22Rv1 (cell line): ENCODE data around the gene CCNL2.

ENCODE experiments used
- CTCF ChIP-seq: fragments of 450-650 bp; IDR thresholded peaks from 2 replicates; pipeline ENCODE4 v1.5.1; 2017; ENCODE audit warnings: mild to moderate bottlenecking
- ZFX ChIP-seq: fragments of 450-650 bp; IDR thresholded peaks from 2 replicates; pipeline ENCODE4 v1.6.1; 2017; ENCODE audit warnings: antibody characterized with exemption, borderline replicate concordance

DNA sequence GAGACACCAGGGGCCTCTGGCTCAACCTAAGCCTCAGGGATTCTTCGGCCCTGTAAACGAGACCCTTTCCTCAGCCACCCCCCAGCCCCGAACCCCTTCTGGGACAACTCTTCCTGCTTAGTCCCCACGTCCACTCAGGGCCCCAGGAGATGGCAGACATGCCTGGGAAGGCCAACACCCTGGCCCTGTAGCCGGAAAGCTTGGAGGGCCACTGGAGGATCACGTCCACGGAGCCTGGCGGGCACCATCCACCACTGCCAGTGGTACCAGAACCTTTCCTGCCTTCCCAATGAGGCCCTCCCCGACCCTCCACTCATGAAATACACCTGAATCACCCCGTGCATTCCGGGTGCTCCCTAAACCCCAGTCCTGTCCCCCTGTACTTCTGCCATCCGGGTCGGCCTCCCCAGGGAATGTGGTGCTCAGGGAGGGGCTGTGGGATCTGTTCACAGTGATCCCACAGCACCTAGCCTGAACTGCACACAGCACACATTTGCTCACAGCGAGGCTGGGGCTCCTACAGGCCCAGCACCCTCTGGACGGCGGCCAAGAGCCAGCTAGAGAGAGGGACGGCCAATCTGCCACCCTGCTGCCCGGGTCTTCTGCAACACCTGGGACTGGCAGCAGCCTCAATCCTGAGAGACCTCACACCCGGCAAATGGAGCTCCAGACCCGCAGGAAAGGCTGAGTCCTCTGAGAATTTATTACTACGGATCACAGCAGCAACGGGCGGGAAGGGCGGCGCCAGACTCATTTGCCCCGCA, 25.9 kb downstream of the CCNL2 start:
- TF ChIP-seq CTCF (no peak), ZFX (no peak)
